Transverse colon (tissue), 4 donors: ENCODE measurements around the gene PARM1.

ENCODE experiments used
- EP300 ChIP-seq: sonication (generic); formaldehyde crosslinking; IDR thresholded peaks from one replicate; pipeline ENCODE4 v1.6.1; 2017; ENCODE audit warnings: antibody characterized with exemption, low read depth
- POLR2A ChIP-seq: fragments of 450-650 bp; IDR thresholded peaks from one replicate; pipeline ENCODE4 v1.6.1; 2016; ENCODE audit warnings: antibody characterized with exemption, mild to moderate bottlenecking, moderate library complexity
- POLR2AphosphoS5 ChIP-seq, 3 donors: sonication (generic); formaldehyde crosslinking; IDR thresholded peaks; one replicate each; pipeline ENCODE4 v1.6.1; 2016; ENCODE audit warnings: antibody characterized with exemption in 3 of 3
- TF ChIP-seq, protein P1 (sequence below), 5 experiments: fragments of 200-600 bp in 3 of 5; fragments of 450-650 bp in 2 of 5; sonication (generic) in 3 of 5; IDR thresholded peaks; 1 replicate in 2 of 5; 2 replicates in 3 of 5; pipeline ENCODE4 v1.5.1; 2016 to 2017; ENCODE audit warnings: antibody characterized with exemption in 5 of 5, inconsistent platforms in 3 of 5, mild to moderate bottlenecking in 2 of 5, moderate library complexity in 1 of 5

DNA sequence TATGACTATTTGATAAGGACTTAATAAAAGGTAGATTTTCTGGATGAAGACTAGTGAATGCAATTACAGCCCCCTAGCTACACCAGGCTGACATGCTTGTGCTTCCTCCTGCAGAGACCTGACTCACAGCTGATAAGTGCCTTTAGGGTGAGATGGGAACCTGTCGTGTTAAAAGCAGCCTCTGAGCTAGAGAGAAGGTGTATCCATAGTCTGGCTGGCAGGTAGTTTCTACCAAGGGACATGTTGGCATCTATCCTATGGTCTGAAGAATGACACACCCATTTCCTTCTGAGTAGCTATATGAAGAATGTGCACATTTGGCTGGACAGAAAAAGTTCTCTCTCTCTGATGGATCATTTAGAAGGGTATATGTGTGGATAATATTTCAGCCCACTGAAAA, 64.1 kb downstream of the PARM1 start:
- TF ChIP-seq, protein P1, sequence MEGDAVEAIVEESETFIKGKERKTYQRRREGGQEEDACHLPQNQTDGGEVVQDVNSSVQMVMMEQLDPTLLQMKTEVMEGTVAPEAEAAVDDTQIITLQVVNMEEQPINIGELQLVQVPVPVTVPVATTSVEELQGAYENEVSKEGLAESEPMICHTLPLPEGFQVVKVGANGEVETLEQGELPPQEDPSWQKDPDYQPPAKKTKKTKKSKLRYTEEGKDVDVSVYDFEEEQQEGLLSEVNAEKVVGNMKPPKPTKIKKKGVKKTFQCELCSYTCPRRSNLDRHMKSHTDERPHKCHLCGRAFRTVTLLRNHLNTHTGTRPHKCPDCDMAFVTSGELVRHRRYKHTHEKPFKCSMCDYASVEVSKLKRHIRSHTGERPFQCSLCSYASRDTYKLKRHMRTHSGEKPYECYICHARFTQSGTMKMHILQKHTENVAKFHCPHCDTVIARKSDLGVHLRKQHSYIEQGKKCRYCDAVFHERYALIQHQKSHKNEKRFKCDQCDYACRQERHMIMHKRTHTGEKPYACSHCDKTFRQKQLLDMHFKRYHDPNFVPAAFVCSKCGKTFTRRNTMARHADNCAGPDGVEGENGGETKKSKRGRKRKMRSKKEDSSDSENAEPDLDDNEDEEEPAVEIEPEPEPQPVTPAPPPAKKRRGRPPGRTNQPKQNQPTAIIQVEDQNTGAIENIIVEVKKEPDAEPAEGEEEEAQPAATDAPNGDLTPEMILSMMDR (IDR thresholded peaks at IDR 0.05), result no peak
- TF ChIP-seq POLR2A, result no peak
- no peak for TF ChIP-seq EP300
- TF ChIP-seq POLR2AphosphoS5 (IDR thresholded peaks at IDR 0.05), result no peak
